ENCODE measurements around the gene FBH1. TPM values are rescaled to one million over a fixed set of nuclear protein-coding genes. Genes with fewer than 3 reads are reported as not detected.

The FBH1 gene
- total RNA-seq, 2 experiments from 2014 or later, result 62.6 to 64.4 TPM

DNA sequence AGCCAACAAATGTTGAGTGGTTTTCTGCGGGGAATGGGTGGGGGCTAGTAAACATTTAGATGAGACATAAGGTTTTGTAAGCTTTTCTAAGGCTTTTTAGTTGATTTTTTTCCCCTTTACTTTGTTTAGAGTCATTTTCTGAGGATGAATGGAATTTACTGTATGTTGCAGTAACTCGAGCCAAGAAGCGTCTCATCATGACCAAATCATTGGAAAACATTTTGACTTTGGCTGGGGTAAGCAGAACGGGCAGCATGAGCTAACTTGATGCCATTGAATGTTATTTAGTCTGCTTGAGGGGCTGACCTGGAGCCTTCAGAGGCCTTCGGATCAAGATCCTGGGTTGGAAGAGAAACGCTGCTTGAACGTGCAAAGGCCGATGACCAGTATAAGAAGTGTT, 37.3 kb downstream of the FBH1 start:
- Mint-ChIP-seq H3K27me3 (ENCODE audit: low read depth) (no peaks in the 10 kb centered on the region), H3K36me3 (ENCODE audit: low read depth) (peaks cover 61% of the 10 kb centered on the region), H3K9me3 (ENCODE audit: insufficient read depth) (no peaks in the 10 kb centered on the region), H3K4me1 (ENCODE audit: low read depth) (no peaks in the 10 kb centered on the region), H3K27ac (no peak overlapping the region), H3K4me3 (no peak overlapping the region)
- ChIA-PET POLR2A (no interaction called here), CTCF (no interaction called here)
- no peak for DNase-seq
- ATAC-seq, result no peak

DNA sequence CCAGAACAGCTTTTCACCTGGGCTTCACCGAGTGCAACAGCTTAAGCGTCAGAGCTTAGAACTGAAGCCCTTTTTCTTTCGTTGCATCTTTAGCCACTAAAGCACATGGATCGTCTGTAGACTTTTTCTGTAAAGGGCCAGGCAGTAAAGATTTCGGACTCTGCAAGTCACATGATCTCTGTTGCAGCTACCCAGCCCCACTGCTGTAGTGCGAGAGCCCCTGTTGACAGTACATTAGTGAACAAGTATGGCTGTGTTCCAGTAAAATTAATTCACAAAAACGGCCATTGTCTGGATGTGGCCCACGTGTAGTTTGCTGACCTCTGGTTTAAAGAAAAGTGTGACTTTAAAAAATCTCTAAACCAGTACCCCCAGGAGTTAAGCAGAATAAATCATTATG, 39.4 kb downstream of the FBH1 start:
- CTCF ChIA-PET, result no interaction called here
- no peaks in the 10 kb centered on the region for H3K9me3 Mint-ChIP-seq (ENCODE audit: insufficient read depth)
- no peaks in the 10 kb centered on the region for H3K27me3 Mint-ChIP-seq (ENCODE audit: low read depth)
- POLR2A ChIA-PET, result no interaction called here
- ATAC-seq, result no peak
- H3K4me3 Mint-ChIP-seq, result no peak overlapping the region
- H3K4me1 Mint-ChIP-seq (ENCODE audit: low read depth), result no peaks in the 10 kb centered on the region
- DNase-seq, result no peak
- no peak overlapping the region for H3K27ac Mint-ChIP-seq
- H3K36me3 Mint-ChIP-seq (ENCODE audit: low read depth), result peaks cover 51% of the 10 kb centered on the region

DNA sequence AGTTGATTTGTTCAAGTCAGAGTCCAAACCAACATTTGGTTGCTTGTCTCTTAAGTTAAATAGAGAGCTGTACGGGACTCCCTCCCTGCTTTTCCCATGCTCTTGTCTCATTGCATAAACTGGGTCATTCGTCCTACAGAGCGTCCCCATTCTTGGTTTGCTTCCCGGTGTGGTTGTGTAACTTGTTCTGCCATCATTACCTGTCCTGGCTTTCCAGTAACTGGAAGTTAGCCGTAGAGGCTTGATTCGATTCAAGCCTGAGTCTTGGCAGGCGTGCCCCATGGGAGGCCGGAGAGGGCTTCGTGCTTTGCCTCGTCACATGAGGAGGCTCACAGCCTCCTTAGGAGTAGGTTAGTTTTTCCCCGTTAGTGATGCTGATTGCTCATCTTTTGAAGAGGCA, 40.2 kb downstream of the FBH1 start:
- Mint-ChIP-seq H3K36me3 (ENCODE audit: low read depth) (peaks cover 51% of the 10 kb centered on the region), H3K4me3 (no peak overlapping the region), H3K27me3 (ENCODE audit: low read depth) (no peaks in the 10 kb centered on the region), H3K27ac (no peak overlapping the region), H3K4me1 (ENCODE audit: low read depth) (no peaks in the 10 kb centered on the region), H3K9me3 (ENCODE audit: insufficient read depth) (no peaks in the 10 kb centered on the region)
- no peak for DNase-seq
- ChIA-PET POLR2A (no interaction called here), CTCF (no interaction called here)
- no peak for ATAC-seq

DNA sequence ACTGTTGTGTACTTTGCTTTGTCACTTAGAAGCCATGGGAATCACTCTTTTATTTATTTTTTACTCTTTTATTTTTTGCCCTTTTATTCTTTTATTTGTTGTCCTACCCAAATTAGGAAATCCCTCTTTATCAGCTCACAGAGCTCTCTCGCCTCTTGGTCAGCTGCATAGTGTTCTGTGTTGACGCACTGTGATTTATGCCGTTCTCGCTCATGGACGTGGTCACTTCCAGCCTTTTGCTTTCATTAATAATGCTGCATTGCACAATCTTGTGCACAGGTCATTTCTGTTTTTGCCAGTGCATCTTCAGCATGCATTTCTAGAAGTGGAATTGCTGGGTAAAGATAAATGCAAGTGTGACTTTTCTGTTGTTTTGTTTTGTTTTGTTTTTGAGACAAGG, 42.3 kb downstream of the FBH1 start:
- Mint-ChIP-seq H3K36me3 (ENCODE audit: low read depth) (peaks cover 46% of the 10 kb centered on the region), H3K4me1 (ENCODE audit: low read depth) (no peaks in the 10 kb centered on the region), H3K4me3 (no peak overlapping the region), H3K27me3 (ENCODE audit: low read depth) (no peaks in the 10 kb centered on the region), H3K9me3 (ENCODE audit: insufficient read depth) (no peaks in the 10 kb centered on the region), H3K27ac (no peak overlapping the region)
- DNase-seq, result no peak
- ATAC-seq, result no peak
- CTCF ChIA-PET, result no interaction called here
- POLR2A ChIA-PET, result no interaction called here

DNA sequence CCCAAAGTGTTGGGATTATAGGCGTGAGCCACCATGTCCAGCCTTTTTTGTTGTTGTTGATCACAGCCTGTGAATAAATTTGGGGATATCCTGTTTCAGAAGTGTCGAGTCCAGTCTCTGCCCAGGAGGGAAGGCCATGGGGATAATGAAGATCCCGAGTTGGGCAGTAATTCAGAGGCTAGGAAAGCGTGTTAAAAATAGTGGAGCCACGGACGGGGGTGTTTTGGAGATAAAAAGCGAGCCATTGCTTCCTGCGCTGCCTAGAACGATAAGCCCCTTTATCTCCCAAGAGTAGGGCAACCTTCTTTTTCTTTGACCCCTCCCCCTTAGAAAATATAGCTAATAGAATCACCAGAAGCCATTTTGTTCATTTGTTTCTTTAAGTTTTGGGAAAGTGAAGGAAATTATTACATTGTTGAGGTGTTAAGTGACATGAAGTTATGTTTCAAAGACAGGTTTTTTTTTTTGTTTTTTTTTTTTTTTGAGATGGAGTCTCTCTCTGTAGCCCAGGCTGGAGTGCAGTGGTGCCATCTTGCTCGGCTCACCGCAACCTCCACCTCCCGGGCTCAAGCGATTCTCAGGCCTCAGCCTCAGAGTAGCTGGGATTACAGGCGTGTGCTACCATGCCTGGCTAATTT, 44.0 kb downstream of the FBH1 start:
- H3K9me3 Mint-ChIP-seq (ENCODE audit: insufficient read depth), result no peaks in the 10 kb centered on the region

DNA sequence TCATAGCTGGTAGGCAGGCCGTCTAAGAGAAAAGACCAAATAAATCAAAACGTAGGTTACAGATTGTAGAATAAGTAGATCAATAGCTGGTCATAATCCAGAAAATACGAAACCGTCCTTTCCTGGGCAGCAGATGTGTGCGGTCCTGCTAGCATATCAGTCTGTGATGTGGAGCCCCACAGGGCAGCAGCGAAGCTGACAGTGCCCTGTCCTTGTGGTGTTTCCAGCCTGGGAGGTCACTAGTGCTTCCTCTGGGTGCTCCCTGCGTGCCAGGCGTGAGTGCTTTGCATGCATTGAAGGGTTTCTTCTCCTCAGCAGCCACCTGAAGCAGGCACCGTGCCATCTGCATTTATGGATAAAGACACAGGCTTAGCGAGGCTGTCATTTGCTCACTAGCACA, 45.6 kb downstream of the FBH1 start:
- POLR2A ChIA-PET, result no interaction called here
- no peak overlapping the region for H3K27ac Mint-ChIP-seq
- peaks cover 37% of the 10 kb centered on the region for H3K36me3 Mint-ChIP-seq (ENCODE audit: low read depth)

More for the DNA sequence above, 44.0 kb downstream of the FBH1 start:
- Mint-ChIP-seq H3K27ac (no peak overlapping the region), H3K4me1 (ENCODE audit: low read depth) (no peaks in the 10 kb centered on the region), H3K4me3 (no peak overlapping the region), H3K36me3 (ENCODE audit: low read depth) (peaks cover 46% of the 10 kb centered on the region), H3K27me3 (ENCODE audit: low read depth) (no peaks in the 10 kb centered on the region)
- CTCF ChIA-PET, result no interaction called here
- POLR2A ChIA-PET, result no interaction called here
- ATAC-seq, result no peak
- DNase-seq, result no peak

DNA sequence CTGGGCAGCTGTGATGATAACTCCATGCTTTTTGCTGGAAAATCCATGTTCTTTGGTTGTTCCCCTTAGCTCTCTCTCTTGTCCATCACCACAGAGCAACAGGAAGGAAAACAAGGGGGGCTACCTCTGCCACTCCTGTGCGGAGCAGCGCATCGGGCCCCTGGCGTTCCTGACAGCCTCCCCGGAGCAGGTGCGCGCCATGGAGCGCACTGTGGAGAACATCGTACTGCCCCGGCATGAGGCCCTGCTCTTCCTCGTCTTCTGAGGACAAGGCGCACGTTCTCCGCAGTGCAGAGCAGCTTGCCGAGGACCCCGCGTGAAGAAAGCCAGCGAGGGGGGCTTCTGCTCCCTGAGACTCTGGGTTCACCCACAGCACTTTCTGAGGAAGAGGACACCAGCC, 47.0 kb downstream of the FBH1 start:
- ChIA-PET POLR2A (no interaction called here), CTCF (interaction anchor here (0.5 kb wide), 1 partner anchor 13 kb away, joined by 3 read pairs; no protein-coding TSS in a partner anchor)
- peaks cover 30% of the 10 kb centered on the region for H3K36me3 Mint-ChIP-seq (ENCODE audit: low read depth)
- H3K27me3 Mint-ChIP-seq (ENCODE audit: low read depth), result no peaks in the 10 kb centered on the region
- no peak for ATAC-seq
- H3K9me3 Mint-ChIP-seq (ENCODE audit: insufficient read depth), result no peaks in the 10 kb centered on the region
- no peak overlapping the region for H3K4me3 Mint-ChIP-seq
- H3K27ac Mint-ChIP-seq, result no peak overlapping the region
- no peak for DNase-seq
- H3K4me1 Mint-ChIP-seq (ENCODE audit: low read depth), result no peaks in the 10 kb centered on the region

More for the DNA sequence above, 45.6 kb downstream of the FBH1 start:
- H3K27me3 Mint-ChIP-seq (ENCODE audit: low read depth), result no peaks in the 10 kb centered on the region
- CTCF ChIA-PET, result no interaction called here
- no peak for DNase-seq
- H3K9me3 Mint-ChIP-seq (ENCODE audit: insufficient read depth), result no peaks in the 10 kb centered on the region
- H3K4me1 Mint-ChIP-seq (ENCODE audit: low read depth), result no peaks in the 10 kb centered on the region
- no peak overlapping the region for H3K4me3 Mint-ChIP-seq
- ATAC-seq, result no peak

DNA sequence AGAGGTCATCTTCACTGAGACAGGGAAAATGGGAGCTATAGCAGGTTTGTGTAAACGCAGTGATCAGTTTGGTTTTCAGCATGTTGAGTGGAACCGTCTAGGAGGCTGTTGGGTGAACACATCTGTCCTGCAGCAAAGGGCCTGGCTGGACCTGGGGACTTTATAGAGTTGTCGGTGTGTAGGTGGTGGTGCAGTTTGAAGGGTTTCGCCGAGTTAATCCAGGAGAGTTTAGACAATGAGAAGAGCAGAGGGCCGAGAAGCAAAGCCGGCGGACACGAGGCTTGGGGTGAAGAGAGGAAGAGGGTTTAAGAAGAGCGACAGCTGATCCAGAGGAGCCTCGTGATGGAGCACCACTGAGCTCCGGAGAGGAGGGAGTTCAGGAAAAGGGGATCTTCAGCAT, 48.2 kb downstream of the FBH1 start:
- Mint-ChIP-seq H3K36me3 (ENCODE audit: low read depth) (peaks cover 27% of the 10 kb centered on the region), H3K4me1 (ENCODE audit: low read depth) (no peaks in the 10 kb centered on the region), H3K27ac (no peak overlapping the region), H3K9me3 (ENCODE audit: insufficient read depth) (no peaks in the 10 kb centered on the region), H3K4me3 (no peak overlapping the region), H3K27me3 (ENCODE audit: low read depth) (no peaks in the 10 kb centered on the region)
- CTCF ChIA-PET, result no interaction called here
- POLR2A ChIA-PET, result no interaction called here
- DNase-seq, result no peak
- ATAC-seq, result no peak

DNA sequence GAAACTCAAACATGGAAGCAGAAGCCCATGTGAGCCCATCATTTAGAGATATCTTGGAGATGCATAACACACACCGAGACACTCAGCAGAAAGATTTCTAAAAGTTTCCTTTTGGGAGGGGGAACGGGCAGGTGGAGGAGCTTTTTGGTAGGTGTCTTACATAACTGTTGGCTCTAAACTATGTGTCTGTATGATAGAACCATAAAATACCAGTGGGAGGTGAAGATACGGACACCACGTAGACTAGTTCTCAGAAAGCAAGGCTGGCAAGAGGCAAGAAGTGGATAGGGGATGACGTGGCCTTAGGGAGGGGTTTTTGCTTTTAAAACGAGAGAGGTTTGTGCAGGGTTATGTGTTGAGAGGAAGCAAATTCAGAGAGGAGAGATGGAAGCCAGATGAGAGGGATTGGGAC, 50.8 kb downstream of the FBH1 start:
- H3K27ac Mint-ChIP-seq, result no peak overlapping the region
- POLR2A ChIA-PET, result interaction anchor here (0.6 kb wide), 1 partner anchor 209 kb away, joined by 3 read pairs; no protein-coding TSS in a partner anchor
- CTCF ChIA-PET, result no interaction called here
- H3K9me3 Mint-ChIP-seq (ENCODE audit: insufficient read depth), result no peaks in the 10 kb centered on the region
- ATAC-seq (no peak), DNase-seq (no peak)
- H3K27me3 Mint-ChIP-seq (ENCODE audit: low read depth), result no peaks in the 10 kb centered on the region
- no peak overlapping the region for H3K4me3 Mint-ChIP-seq
- H3K4me1 Mint-ChIP-seq (ENCODE audit: low read depth), result peaks cover 7% of the 10 kb centered on the region
- H3K36me3 Mint-ChIP-seq (ENCODE audit: low read depth), result peaks cover 20% of the 10 kb centered on the region

DNA sequence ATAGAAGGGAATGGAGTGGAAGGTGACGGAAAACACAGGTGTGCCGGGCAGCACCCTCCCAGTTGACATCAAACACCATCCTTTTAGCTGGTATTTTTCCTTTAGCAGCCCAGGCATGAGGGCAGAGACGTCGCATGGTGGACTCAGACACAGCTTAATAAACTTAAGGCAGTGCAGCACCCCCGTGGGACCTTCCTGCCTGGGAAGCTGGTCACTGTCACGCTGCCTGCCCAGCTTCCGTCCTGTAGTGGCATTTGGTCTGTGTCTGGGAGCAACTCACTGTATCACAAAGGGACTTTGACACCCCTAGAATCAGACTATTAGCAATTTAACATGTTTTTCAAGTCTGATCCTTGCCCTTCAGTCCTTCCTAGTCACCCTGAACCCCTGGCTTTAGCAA, 51.5 kb downstream of the FBH1 start:
- Mint-ChIP-seq H3K27ac (no peak overlapping the region), H3K4me3 (no peak overlapping the region), H3K36me3 (ENCODE audit: low read depth) (peaks cover 17% of the 10 kb centered on the region), H3K4me1 (ENCODE audit: low read depth) (peaks cover 11% of the 10 kb centered on the region), H3K9me3 (ENCODE audit: insufficient read depth) (no peaks in the 10 kb centered on the region), H3K27me3 (ENCODE audit: low read depth) (no peaks in the 10 kb centered on the region)
- ATAC-seq (no peak), DNase-seq (no peak)
- ChIA-PET POLR2A (no interaction called here), CTCF (no interaction called here)

DNA sequence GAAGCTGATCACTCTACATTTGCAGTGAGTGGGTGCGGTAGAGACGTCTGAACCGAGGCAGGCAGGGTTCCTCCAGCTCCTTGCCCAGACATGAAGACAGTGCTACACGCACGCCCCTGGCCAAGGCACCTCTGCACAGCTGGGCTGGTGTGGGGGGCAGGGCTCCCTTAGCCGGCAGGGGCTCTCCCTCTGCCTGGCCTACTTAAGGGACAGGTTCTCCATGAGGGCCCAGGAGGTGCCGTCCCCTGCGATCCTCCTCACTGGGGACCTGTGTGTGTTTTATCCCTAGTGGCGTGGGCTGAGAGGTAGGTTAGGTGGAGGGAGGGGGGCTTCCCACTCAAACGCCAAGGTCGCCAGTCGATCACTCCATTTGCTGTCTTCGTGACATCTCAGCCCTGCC, 52.0 kb downstream of the FBH1 start:
- ChIA-PET POLR2A (no interaction called here), CTCF (no interaction called here)
- DNase-seq, result no peak
- H3K27ac Mint-ChIP-seq, result no peak overlapping the region
- H3K4me3 Mint-ChIP-seq, result no peak overlapping the region
- H3K4me1 Mint-ChIP-seq (ENCODE audit: low read depth), result peaks cover 11% of the 10 kb centered on the region
- no peaks in the 10 kb centered on the region for H3K9me3 Mint-ChIP-seq (ENCODE audit: insufficient read depth)
- no peak for ATAC-seq
- peaks cover 13% of the 10 kb centered on the region for H3K36me3 Mint-ChIP-seq (ENCODE audit: low read depth)
- H3K27me3 Mint-ChIP-seq (ENCODE audit: low read depth), result no peaks in the 10 kb centered on the region

DNA sequence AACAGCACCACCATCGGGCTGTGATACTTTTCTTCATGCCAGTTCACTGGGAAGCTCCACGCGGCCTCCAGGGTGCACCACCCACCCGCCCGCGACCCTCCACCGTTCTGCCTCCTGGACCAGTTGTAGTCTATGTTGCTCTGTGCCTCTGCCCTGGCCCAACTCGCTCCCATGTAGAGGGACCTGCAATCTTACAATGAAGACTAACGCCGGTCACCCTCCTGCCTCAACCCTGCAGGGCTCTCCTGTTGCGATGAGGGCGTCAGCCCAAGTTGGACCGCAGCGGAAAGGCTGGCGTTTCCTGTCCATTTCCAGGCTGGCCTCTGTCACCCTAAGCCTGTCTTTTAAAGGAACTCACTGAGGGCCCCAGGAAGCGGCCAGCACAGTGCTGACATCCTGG, 52.4 kb downstream of the FBH1 start:
- ChIA-PET POLR2A (no interaction called here), CTCF (interaction anchor here (0.8 kb wide), 1 partner anchor 140 kb away, joined by 3 read pairs; no protein-coding TSS in a partner anchor)
- ATAC-seq, result no peak
- H3K36me3 Mint-ChIP-seq (ENCODE audit: low read depth), result peaks cover 11% of the 10 kb centered on the region
- peaks cover 11% of the 10 kb centered on the region for H3K4me1 Mint-ChIP-seq (ENCODE audit: low read depth)
- no peak for DNase-seq
- no peaks in the 10 kb centered on the region for H3K9me3 Mint-ChIP-seq (ENCODE audit: insufficient read depth)
- H3K27me3 Mint-ChIP-seq (ENCODE audit: low read depth), result no peaks in the 10 kb centered on the region
- no peak overlapping the region for H3K27ac Mint-ChIP-seq
- no peak overlapping the region for H3K4me3 Mint-ChIP-seq

DNA sequence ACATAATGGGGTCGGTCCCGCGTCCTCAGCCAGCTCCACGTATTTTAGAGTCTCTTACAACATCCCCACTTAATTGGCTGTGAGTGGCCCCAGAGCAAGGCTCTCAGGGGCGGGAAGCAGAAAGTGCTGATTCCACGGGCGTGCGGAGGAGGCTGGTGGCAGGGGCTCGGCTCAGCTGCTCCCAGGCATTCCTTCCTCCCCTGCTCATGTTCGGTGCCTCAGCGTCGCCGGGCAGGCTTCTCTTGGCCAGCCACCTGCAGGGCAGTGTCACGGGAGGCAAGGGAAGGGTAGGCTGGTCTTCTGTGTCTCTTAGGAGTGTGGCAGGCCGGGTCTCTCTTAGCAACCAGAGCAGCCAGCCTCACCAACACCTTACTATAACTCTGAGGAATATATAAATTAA, 53.5 kb downstream of the FBH1 start:
- ChIA-PET POLR2A (no interaction called here), CTCF (no interaction called here)
- no peak overlapping the region for H3K27ac Mint-ChIP-seq
- no peak overlapping the region for H3K4me3 Mint-ChIP-seq
- H3K27me3 Mint-ChIP-seq (ENCODE audit: low read depth), result no peaks in the 10 kb centered on the region
- H3K4me1 Mint-ChIP-seq (ENCODE audit: low read depth), result peaks cover 11% of the 10 kb centered on the region
- peaks cover 2% of the 10 kb centered on the region for H3K36me3 Mint-ChIP-seq (ENCODE audit: low read depth)
- DNase-seq (no peak), ATAC-seq (no peak)
- no peaks in the 10 kb centered on the region for H3K9me3 Mint-ChIP-seq (ENCODE audit: insufficient read depth)

Data from activated CD8-positive, alpha-beta T cell treated with anti-CD3 and anti-CD28 coated beads, Interleukin-2, amount 10 ng/mL, durations not matched to agents 7 days and 5 days (primary cell).